SK-N-SH treated with all-trans-retinoic acid at 6 μM for 48 hours (cell line): Measurements from ENCODE around the gene RECQL5.

Source experiments
- ARNTL ChIP-seq: fragments of 450-650 bp; formaldehyde crosslinking; IDR thresholded peaks from 2 replicates; pipeline ENCODE4 v1.5.0; 2020; ENCODE audit warnings: low read depth, mild to moderate bottlenecking, moderate library complexity, borderline replicate concordance
- ESRRG ChIP-seq: fragments of 250-450 bp; sonication (Bioruptor Pico); IDR thresholded peaks from 2 replicates; pipeline ENCODE4 v1.6.1; 2021; ENCODE audit warnings: mild to moderate bottlenecking
- ISL1 ChIP-seq: fragments of 250-450 bp; sonication (Bioruptor Pico); IDR thresholded peaks from 2 replicates; pipeline ENCODE4 v2.1.2; 2022; ENCODE audit warnings: mild to moderate bottlenecking, moderate library complexity
- OSR1 ChIP-seq: fragments of 250-450 bp; sonication (Bioruptor Pico); IDR thresholded peaks from 2 replicates; pipeline ENCODE4 v1.8.0; 2022; ENCODE audit warnings: moderate library complexity, mild to moderate bottlenecking, inconsistent platforms
- PATZ1 ChIP-seq: fragments of 250-450 bp; sonication (Bioruptor Pico); IDR thresholded peaks from 2 replicates; pipeline ENCODE4 v1.8.0; 2020; ENCODE audit warnings: mild to moderate bottlenecking, moderate library complexity, borderline replicate concordance
- RARB ChIP-seq: fragments of 250-450 bp; sonication (Bioruptor Pico); IDR thresholded peaks from 2 replicates; pipeline ENCODE4 v1.8.0; 2021; ENCODE audit warnings: mild to moderate bottlenecking, moderate library complexity
- ZC3H10 ChIP-seq: fragments of 250-450 bp; sonication (Bioruptor Pico); IDR thresholded peaks from 2 replicates; pipeline ENCODE4 v1.5.1; 2021; ENCODE audit warnings: mild to moderate bottlenecking, moderate library complexity
- ZFP30 ChIP-seq: fragments of 450-650 bp; formaldehyde crosslinking; IDR thresholded peaks from 2 replicates; pipeline ENCODE4 v1.5.0; 2022; ENCODE audit warnings: mild to moderate bottlenecking, moderate library complexity
- ZNF70 ChIP-seq: fragments of 450-650 bp; formaldehyde crosslinking; IDR thresholded peaks from 2 replicates; pipeline ENCODE4 v1.5.0; 2020; ENCODE audit warnings: mild to moderate bottlenecking, moderate library complexity
- TF ChIP-seq, protein P1 (sequence below): fragments of 250-450 bp; sonication (Bioruptor Pico); IDR thresholded peaks from 2 replicates; pipeline ENCODE4 v1.5.1; 2020; ENCODE audit warnings: low read depth, mild to moderate bottlenecking, moderate library complexity
- TF ChIP-seq, protein P2 (sequence below): fragments of 250-450 bp; sonication (Bioruptor Pico); IDR thresholded peaks from 2 replicates; pipeline ENCODE4 v1.8.0; 2021; ENCODE audit warnings: low read depth, mild to moderate bottlenecking, moderate library complexity, borderline replicate concordance

DNA sequence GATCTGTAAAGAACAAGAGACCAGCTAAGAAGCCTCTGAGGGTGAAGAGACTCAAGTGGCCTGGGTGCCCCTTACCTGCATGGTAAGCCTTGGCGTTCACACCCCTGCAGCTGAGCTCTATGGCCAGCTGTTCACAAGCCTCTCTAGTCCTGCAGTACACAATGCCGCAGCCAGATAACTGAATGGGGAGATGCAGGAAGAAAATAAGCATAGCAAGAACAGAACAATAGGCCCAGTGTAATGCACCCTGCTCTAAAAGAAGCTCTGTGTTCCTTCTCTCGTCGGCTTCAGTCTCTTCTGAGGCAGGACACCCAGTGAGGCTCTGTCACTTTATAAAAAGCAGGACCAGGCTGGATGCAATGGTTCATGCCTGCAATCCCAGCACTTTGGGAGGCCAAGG, 5.4 kb downstream of the RECQL5 start:
- TF ChIP-seq ZC3H10 (CRISPR knock-in tag) (no peak), PATZ1 (CRISPR knock-in tag) (no peak), ARNTL (no peak), ISL1 (CRISPR knock-in tag) (no peak), OSR1 (CRISPR knock-in tag) (no peak), RARB (CRISPR knock-in tag) (no peak), ESRRG (CRISPR knock-in tag) (no peak), ZFP30 (CRISPR knock-in tag) (no peak), ZNF70 (CRISPR knock-in tag) (no peak)
- TF ChIP-seq, protein P1, sequence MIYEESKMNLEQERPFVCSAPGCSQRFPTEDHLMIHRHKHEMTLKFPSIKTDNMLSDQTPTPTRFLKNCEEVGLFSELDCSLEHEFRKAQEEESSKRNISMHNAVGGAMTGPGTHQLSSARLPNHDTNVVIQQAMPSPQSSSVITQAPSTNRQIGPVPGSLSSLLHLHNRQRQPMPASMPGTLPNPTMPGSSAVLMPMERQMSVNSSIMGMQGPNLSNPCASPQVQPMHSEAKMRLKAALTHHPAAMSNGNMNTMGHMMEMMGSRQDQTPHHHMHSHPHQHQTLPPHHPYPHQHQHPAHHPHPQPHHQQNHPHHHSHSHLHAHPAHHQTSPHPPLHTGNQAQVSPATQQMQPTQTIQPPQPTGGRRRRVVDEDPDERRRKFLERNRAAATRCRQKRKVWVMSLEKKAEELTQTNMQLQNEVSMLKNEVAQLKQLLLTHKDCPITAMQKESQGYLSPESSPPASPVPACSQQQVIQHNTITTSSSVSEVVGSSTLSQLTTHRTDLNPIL = no peak
- TF ChIP-seq, protein P2, sequence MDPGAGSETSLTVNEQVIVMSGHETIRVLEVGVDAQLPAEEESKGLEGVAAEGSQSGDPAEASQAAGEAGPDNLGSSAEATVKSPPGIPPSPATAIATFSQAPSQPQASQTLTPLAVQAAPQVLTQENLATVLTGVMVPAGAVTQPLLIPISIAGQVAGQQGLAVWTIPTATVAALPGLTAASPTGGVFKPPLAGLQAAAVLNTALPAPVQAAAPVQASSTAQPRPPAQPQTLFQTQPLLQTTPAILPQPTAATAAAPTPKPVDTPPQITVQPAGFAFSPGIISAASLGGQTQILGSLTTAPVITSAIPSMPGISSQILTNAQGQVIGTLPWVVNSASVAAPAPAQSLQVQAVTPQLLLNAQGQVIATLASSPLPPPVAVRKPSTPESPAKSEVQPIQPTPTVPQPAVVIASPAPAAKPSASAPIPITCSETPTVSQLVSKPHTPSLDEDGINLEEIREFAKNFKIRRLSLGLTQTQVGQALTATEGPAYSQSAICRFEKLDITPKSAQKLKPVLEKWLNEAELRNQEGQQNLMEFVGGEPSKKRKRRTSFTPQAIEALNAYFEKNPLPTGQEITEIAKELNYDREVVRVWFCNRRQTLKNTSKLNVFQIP (CRISPR knock-in tag) = no peak
